Smooth muscle cell (in vitro differentiated cells): ENCODE data around the gene SYT12. TPM values are rescaled to one million over a fixed set of nuclear protein-coding genes. Genes with fewer than 3 reads are reported as not detected.

ENCODE experiments used
- DNase-seq: peaks from one replicate; lab custom pipeline; 2025; ENCODE audit not compliant: unreplicated experiment; lab: John Stamatoyannopoulos, UW
- H2AFZ ChIP-seq: fragments of 200-600 bp; sonication (generic); 2 replicates; pipeline ENCODE4 v1.6.0; 2016; ENCODE audit warnings: antibody characterized with exemption, low read depth, mild to moderate bottlenecking
- H3F3A ChIP-seq: fragments of 200-600 bp; sonication (generic); 2 replicates; pipeline ENCODE4 v1.6.0; 2017; ENCODE audit warnings: antibody characterized with exemption, low read depth
- H3K27ac ChIP-seq: fragments of 200-600 bp; sonication (generic); 2 replicates; pipeline ENCODE4 v1.5.1; 2016; ENCODE audit warnings: low read depth, mild to moderate bottlenecking
- H3K27me3 ChIP-seq: fragments of 200-600 bp; sonication (generic); 2 replicates; pipeline ENCODE4 v1.6.1; 2016; ENCODE audit warnings: low read depth, mild to moderate bottlenecking
- H3K36me3 ChIP-seq: fragments of 200-600 bp; sonication (generic); 2 replicates; pipeline ENCODE4 v1.5.1; 2016; ENCODE audit warnings: low read depth
- H3K4me1 ChIP-seq: fragments of 200-600 bp; sonication (generic); 2 replicates; pipeline ENCODE4 v1.5.1; 2016; ENCODE audit warnings: low read depth
- H3K4me2 ChIP-seq: fragments of 200-600 bp; sonication (generic); 2 replicates; pipeline ENCODE4 v1.6.0; 2016; ENCODE audit warnings: mild to moderate bottlenecking
- H3K4me3 ChIP-seq: fragments of 200-600 bp; sonication (generic); 2 replicates; pipeline ENCODE4 v1.5.1; 2016; ENCODE audit warnings: mild to moderate bottlenecking
- H3K79me2 ChIP-seq: fragments of 200-600 bp; sonication (generic); 2 replicates; pipeline ENCODE4 v1.6.0; 2016; ENCODE audit warnings: low read depth, mild to moderate bottlenecking
- H3K9ac ChIP-seq: fragments of 200-600 bp; sonication (generic); 2 replicates; pipeline ENCODE4 v1.6.0; 2016; ENCODE audit warnings: low read depth
- H3K9me3 ChIP-seq: fragments of 200-600 bp; sonication (generic); replicated peaks from 2 replicates; pipeline ENCODE4 v1.5.1; 2016; ENCODE audit warnings: low read depth
- H4K20me1 ChIP-seq: fragments of 200-600 bp; sonication (generic); 2 replicates; pipeline ENCODE4 v1.6.0; 2016; ENCODE audit warnings: low read depth
- WGBS: methylation state at CpG from one replicate; pipeline ENCODE4 v1.1.7; 2016; ENCODE audit warnings: low lambda C conversion rate; 5-methylcytosine and 5-hydroxymethylcytosine counted together
- polyA plus RNA-seq: library from polyadenylated mRNA; unstranded; fragments of >200 nt; fragmentation: Nextera tagmentation; extraction: Ambion mirVana; gene quantifications from 2 replicates; pipeline ENCODE4 v1.2.1, GENCODE V29; 2016
- total RNA-seq: library from RNA; depleted of rRNA; stranded (reverse); fragments of >200 nt; gene quantifications from 2 replicates; pipeline ENCODE4 v1.2.3, GENCODE V29; 2014
- TF ChIP-seq, protein P1 (sequence below): fragments of 200-600 bp; sonication (generic); IDR thresholded peaks from 2 replicates; pipeline ENCODE4 v1.5.1; 2017; ENCODE audit warnings: borderline replicate concordance, mild to moderate bottlenecking, antibody characterized with exemption; ENCODE audit not compliant: insufficient read depth, poor library complexity, severe bottlenecking

SYT12 gene
- total and polyA plus RNA-seq, 2 experiments from 2014 or later: 2.1 to 3.4 TPM

DNA sequence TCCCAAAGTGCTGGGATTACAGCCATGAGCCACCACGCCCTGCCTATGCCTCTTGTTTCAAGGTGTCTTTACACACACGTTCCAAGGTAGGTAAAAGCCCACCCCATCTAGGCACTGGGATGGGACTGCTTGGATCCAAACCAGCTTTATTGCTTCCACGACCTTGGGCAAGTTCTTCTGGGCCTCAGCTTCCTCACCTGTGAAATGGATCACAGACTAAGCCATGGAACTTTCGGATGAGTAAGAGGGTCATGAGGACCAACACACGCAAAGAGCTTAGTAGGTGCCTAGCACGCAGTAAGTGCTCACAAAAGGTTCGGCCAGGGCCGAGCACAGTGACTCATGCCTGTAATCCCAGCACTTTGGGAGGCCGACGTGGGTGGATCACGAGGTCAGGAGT, 49.4 kb downstream of the SYT12 start:
- Histone ChIP-seq H3K27ac (no peak overlapping the region), H3K4me2 (no peak overlapping the region), H3K4me1 (no peaks in the 10 kb centered on the region), H3K9ac (no peak overlapping the region), H3K27me3 (no peaks in the 10 kb centered on the region), H2AFZ (no peak overlapping the region), H3K4me3 (no peak overlapping the region), H3K79me2 (no peaks in the 10 kb centered on the region), H4K20me1 (no peaks in the 10 kb centered on the region), H3F3A (peaks cover 4% of the 10 kb centered on the region), H3K36me3 (no peaks in the 10 kb centered on the region), H3K9me3 (no peaks in the 10 kb centered on the region)
- 87% methylated on average over 11 of the region's 11 CpGs for WGBS
- DNase-seq: no peak
- TF ChIP-seq, protein P1, sequence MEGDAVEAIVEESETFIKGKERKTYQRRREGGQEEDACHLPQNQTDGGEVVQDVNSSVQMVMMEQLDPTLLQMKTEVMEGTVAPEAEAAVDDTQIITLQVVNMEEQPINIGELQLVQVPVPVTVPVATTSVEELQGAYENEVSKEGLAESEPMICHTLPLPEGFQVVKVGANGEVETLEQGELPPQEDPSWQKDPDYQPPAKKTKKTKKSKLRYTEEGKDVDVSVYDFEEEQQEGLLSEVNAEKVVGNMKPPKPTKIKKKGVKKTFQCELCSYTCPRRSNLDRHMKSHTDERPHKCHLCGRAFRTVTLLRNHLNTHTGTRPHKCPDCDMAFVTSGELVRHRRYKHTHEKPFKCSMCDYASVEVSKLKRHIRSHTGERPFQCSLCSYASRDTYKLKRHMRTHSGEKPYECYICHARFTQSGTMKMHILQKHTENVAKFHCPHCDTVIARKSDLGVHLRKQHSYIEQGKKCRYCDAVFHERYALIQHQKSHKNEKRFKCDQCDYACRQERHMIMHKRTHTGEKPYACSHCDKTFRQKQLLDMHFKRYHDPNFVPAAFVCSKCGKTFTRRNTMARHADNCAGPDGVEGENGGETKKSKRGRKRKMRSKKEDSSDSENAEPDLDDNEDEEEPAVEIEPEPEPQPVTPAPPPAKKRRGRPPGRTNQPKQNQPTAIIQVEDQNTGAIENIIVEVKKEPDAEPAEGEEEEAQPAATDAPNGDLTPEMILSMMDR: no peak

DNA sequence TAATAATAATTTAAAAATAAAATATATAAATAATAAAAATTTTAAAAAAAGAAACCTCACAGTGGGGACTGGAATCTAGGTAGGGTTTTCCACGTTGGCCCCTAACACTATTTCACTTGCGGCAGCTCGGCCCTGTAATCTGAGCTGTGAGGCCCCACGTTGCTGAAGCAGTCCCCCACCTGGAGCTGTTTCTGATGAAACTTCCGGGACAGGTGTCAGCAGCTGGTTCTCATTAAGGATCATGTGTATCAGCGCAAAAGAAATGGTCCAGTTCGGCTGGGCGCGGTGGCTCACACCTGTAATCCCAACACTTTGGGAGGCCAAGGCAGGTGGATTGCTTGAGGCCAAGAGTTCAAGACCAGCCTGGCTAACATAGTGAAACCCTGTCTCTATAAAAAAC, 51.0 kb downstream of the SYT12 start:
- no peak overlapping the region for H3K27ac ChIP-seq
- peaks cover 4% of the 10 kb centered on the region for H3F3A ChIP-seq
- TF ChIP-seq, protein P1: no peak
- H3K27me3 ChIP-seq: no peaks in the 10 kb centered on the region
- no peaks in the 10 kb centered on the region for H3K9me3 ChIP-seq
- no peak overlapping the region for H2AFZ ChIP-seq
- H3K79me2 ChIP-seq: no peaks in the 10 kb centered on the region
- no peak overlapping the region for H3K9ac ChIP-seq
- DNase-seq: no peak
- H3K4me1 ChIP-seq: no peaks in the 10 kb centered on the region
- no peak overlapping the region for H3K4me2 ChIP-seq
- no peak overlapping the region for H3K4me3 ChIP-seq
- WGBS: 88% methylated on average over 9 of the region's 9 CpGs
- no peaks in the 10 kb centered on the region for H4K20me1 ChIP-seq
- H3K36me3 ChIP-seq: no peaks in the 10 kb centered on the region

DNA sequence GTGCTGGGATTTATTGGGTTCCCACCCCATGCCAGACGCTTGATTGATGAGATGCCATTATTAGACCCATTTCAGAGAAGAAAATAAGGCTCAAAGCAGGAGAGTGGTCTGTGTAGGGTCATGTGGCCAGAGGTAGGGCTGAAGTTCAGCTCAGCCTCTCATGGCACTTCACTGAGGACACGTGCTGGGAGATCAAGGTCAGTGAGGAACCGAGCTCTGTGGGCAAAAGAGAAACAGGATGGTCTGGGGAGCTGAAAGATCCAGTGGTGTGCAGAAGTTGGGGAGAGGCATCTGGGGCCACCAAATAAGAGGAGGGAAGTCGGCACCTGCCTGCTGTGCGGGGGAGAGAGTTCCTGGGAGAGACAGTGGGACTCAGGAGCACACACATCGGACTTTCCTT, 53.3 kb downstream of the SYT12 start:
- H3K4me3 ChIP-seq: no peak overlapping the region
- no peaks in the 10 kb centered on the region for H3K4me1 ChIP-seq
- peaks cover 13% of the 10 kb centered on the region for H3F3A ChIP-seq
- H2AFZ ChIP-seq: no peak overlapping the region
- TF ChIP-seq, protein P1: no peak
- WGBS: 95% methylated on average over 4 of the region's 6 CpGs
- no peaks in the 10 kb centered on the region for H3K79me2 ChIP-seq
- no peaks in the 10 kb centered on the region for H3K9me3 ChIP-seq
- no peak overlapping the region for H3K4me2 ChIP-seq
- no peak overlapping the region for H3K27ac ChIP-seq
- H3K36me3 ChIP-seq: no peaks in the 10 kb centered on the region
- no peaks in the 10 kb centered on the region for H3K27me3 ChIP-seq
- H4K20me1 ChIP-seq: no peaks in the 10 kb centered on the region
- no peak for DNase-seq
- no peak overlapping the region for H3K9ac ChIP-seq

DNA sequence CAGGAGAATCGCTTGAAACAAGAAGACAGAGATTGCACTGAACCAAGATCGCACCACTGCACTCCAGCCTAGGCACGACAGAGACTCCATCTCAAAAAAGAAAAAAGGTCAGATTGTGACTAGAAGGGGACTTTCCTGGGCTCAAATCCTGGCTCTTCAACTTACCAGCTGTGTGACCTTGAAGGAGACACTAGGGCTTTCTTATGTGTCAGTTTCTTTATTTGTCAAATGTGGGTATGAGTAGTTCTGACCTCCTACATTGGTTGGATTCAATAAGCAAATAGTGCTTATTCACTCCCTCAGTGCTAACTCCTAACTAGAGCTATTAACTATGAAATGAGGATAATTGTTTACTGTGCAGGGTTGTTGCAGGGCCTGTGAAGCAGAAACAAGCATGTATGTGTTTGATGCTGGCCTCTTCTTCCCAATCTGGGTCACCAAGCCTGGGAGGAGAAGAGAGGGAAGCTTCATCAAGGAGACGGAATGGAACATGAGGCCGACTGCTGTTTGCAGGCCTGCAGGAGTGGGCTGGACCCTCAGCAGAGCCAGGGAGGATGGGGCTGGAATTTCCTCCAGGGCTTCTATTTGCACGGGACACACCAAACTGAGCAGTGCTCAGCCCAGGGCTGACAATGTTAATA, 56.3 kb downstream of the SYT12 start:
- H3K9me3 ChIP-seq: no peaks in the 10 kb centered on the region
- no peaks in the 10 kb centered on the region for H3K36me3 ChIP-seq
- no peaks in the 10 kb centered on the region for H3K27me3 ChIP-seq
- H3K4me3 ChIP-seq: no peak overlapping the region
- H3K79me2 ChIP-seq: no peaks in the 10 kb centered on the region
- no peak for DNase-seq
- H3K9ac ChIP-seq: no peak overlapping the region
- no peak overlapping the region for H3K4me2 ChIP-seq
- TF ChIP-seq, protein P1: no peak
- H4K20me1 ChIP-seq: no peaks in the 10 kb centered on the region
- WGBS: 74% methylated on average over 6 of the region's 6 CpGs
- peaks cover 9% of the 10 kb centered on the region for H3K4me1 ChIP-seq
- no peak overlapping the region for H2AFZ ChIP-seq
- peaks cover 9% of the 10 kb centered on the region for H3F3A ChIP-seq
- H3K27ac ChIP-seq: peak overlapping the region; percentile 85
